ENCODE data around the gene RPS2.
"Not testable (repeated sequence)": the region's sequence is repeated elsewhere in the genome, so short reads cannot be mapped to it uniquely, and the experiment has no call there.

RPS2 gene

DNA sequence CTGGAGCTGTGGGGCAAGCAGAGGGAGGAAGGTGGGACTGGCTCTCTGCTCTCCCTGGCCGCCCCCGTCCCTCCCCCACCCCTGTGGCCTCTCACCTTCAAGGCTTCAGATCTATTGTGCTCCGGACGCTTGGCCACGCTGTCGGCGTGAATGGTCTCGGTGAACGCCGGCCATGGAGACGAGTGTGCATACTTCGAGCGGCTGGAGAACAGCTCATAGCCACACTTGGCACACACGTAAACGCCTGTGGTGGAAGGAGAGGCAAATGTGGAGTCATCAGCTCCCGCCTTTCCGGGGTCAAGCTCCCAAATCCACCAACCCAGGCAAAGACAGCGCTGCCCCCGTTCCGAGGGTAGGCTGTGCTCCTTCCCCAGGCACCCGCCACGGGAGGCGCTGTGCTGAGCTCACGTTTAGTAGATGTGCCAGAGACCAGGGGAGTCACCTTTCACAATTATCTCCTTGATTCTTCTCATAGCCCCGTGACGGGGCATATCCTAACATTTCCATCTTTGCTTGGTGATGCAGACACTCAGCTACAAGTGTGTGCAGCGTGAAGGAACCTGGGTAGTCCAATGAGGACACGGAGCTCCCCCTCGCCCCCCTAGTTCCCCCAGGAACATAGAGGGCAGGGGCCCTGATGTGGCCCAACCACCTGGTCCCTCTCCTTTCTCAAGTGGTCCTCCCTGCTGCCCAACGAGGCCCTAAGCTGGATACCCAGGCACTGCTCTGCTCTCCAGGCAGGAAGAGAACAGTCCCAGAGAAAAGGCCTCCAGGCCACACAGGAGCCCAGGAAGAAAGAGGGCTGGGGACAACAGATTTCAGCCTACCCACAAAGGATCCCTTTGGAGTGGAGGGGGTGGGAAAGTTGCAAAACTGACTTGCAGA, 23.2 kb downstream of the RPS2 start:
- no peak overlapping the region for H3K4me3 ChIP-seq (ENCODE audit: low read length)
- no peak for DNase-seq (ENCODE audit: low read depth)
- TF ChIP-seq, protein P1, sequence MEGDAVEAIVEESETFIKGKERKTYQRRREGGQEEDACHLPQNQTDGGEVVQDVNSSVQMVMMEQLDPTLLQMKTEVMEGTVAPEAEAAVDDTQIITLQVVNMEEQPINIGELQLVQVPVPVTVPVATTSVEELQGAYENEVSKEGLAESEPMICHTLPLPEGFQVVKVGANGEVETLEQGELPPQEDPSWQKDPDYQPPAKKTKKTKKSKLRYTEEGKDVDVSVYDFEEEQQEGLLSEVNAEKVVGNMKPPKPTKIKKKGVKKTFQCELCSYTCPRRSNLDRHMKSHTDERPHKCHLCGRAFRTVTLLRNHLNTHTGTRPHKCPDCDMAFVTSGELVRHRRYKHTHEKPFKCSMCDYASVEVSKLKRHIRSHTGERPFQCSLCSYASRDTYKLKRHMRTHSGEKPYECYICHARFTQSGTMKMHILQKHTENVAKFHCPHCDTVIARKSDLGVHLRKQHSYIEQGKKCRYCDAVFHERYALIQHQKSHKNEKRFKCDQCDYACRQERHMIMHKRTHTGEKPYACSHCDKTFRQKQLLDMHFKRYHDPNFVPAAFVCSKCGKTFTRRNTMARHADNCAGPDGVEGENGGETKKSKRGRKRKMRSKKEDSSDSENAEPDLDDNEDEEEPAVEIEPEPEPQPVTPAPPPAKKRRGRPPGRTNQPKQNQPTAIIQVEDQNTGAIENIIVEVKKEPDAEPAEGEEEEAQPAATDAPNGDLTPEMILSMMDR (conservative IDR thresholded peaks at IDR 0.05; ENCODE audit: low read depth, low read length): no peak

DNA sequence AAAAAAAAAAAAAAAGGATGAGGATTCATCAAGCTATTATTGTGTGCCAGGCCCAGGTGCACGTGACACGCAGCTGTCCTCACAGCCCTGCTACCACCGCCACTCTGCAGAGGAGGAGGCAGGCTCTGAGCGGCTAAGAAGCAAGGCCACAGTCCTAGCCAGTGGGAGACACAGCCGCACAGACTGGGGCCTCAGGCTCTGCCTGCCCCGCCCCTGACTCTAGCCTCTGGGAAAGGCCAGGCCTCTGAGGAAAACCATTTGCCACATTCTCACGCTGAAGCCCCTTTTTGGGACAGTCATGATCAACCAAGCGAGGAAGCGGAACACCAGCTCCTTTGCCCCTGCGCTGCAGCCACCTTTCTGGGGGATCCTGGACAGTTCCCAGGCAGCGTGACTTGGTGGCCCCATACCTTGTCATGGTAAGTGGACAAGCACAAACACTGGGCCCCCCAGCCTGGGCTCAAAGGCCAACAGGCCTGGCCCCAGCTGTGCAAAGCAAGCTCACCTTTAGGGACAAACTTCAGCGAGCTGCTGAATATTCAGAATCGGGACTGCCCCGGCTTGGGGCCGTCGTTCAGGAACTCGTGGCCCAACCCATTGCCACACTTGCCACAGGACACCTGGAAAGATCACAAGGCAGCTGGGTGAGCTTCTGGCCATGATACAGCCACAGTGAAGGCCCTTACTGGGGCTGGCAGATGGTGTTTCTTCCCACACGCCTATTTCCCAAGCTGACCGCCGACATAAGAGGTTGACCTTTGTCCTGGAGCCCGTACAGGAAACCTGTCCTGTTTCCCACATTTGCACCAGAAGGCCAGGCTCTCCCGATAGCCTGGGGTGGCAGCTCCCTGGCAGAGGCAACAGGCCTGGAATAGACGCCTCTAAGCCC, 24.1 kb downstream of the RPS2 start:
- TF ChIP-seq, protein P1 (conservative IDR thresholded peaks at IDR 0.05; ENCODE audit: low read depth, low read length): no peak
- no peak overlapping the region for H3K4me3 ChIP-seq (ENCODE audit: low read length)
- DNase-seq (ENCODE audit: low read depth): no peak

DNA sequence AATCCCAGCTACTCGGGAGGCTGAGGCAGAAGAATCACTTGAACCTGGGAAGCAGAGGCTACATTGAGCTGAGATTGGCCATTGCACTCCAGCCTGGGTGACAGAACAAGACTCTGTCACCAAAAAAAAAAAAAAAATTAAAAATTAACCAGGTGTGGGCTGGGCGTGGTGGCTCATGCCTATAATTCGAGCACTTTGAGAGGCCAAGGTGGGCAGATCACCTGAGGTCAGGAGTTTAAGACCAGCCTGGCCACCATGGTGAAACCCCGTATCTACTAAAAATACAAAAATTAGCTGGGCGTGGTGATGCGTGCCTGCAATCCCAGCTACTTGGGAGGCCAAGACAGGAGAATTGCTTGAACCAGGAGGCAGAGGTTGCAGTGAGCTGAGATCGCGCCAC, 24.8 kb downstream of the RPS2 start:
- DNase-seq (ENCODE audit: low read depth): not testable (repeated sequence)

DNA sequence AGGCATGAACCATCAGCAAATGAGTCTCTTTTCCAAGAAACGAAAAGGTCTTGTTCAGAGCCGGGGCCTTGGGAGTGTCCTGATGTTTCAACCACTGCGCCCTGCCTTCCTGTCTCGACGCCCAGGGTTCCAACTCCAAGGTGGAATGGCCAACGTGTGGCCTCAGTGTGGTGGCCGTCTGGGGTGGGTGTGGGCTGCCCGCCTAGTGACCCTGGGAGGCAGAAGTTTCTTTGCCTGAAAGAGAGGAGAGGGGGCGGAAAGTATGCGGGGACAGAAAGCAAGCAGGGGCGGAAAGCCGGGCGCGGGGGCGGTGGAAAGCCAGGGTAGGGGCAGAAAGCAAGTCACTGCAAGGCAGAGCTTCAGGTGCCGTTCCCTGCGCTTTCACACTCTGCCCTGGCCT, 25.7 kb downstream of the RPS2 start:
- H3K4me3 ChIP-seq (ENCODE audit: low read length): no peak overlapping the region
- no peak for DNase-seq (ENCODE audit: low read depth)
- TF ChIP-seq, protein P1 (conservative IDR thresholded peaks at IDR 0.05; ENCODE audit: low read depth, low read length): no peak

More for the DNA sequence above, 24.8 kb downstream of the RPS2 start:
- H3K4me3 ChIP-seq (ENCODE audit: low read length): not testable (repeated sequence)

DNA sequence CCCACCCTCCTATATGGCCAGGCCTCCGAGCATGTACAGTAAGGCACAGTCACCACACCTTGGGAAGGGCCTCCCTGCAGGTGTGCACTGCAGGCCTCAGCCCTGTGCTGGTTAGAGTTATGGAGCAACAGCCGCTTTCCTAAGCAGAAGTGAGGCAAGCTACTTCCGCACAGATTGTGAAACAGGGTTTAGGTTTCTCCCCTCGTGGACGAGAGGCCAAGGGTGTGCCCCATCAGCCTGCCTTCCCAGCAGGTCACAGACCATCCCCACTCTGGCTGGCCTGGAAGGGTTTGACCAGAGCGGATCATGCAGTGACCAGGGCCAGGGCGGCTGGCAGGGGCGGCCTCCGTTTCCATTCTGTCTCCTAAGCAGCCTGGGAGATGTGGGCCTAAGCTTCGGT, 26.3 kb downstream of the RPS2 start:
- no peak for DNase-seq (ENCODE audit: low read depth)
- no peak overlapping the region for H3K4me3 ChIP-seq (ENCODE audit: low read length)
- TF ChIP-seq, protein P1 (conservative IDR thresholded peaks at IDR 0.05; ENCODE audit: low read depth, low read length): no peak

DNA sequence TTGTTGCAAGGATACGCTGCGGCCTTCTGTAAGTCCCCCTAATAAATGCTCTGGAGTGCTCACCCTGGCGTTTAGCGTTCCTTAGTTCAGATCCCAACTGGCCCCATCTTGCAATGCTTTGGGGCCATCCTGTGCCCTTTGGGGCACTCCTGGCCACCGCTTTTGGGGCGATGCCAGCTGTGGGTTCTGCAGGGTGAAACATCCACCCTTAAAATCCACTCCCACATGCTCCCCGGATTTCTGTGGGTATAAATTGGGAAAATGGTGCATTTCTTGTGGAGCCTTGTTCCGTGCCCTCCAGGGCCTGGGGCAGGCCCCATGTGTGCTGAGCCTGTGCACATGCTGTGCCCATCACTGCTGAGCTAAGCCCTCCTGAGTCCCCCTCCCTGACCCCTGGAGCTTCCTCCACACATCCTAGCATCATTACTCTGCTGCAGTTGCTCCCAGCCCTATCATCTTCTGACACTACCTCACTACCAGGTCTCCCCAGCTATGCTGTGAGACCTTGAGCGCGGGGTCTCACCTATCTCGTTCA, 27.6 kb downstream of the RPS2 start:
- no peak for DNase-seq (ENCODE audit: low read depth)
- no peak overlapping the region for H3K4me3 ChIP-seq (ENCODE audit: low read length)
- TF ChIP-seq, protein P1 (conservative IDR thresholded peaks at IDR 0.05; ENCODE audit: low read depth, low read length): no peak

DNA sequence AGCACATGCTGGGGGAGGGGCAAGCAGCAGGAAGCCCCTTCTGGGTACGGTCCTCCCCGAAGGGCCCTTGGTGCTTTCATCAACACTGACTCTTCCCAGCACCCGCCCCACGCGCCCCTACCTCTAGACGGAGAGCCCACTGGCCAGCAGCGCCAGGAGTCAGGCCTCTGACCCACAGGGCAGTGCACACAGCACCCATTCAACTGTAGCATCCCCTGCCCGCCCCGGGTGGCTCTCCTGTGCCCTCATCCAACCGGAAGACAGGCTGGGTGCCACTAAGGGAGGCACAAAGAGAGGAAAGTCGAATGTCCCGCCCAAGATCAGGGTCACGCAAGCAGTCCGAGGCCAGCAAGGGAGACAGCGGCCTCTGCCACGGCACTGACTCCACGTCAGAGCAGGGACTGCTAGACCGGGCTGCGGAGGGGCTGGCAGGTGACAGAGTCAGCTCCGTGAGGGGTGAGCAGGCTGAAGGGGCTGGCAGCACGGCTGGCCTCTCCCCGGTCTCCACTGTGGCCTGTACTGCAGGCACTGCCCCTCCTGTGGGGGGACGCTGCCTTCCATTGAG, 31.4 kb downstream of the RPS2 start:
- H3K4me3 ChIP-seq (ENCODE audit: low read length): no peak overlapping the region
- TF ChIP-seq, protein P1 (conservative IDR thresholded peaks at IDR 0.05; ENCODE audit: low read depth, low read length): no peak
- DNase-seq (ENCODE audit: low read depth): no peak

Measured in retinal pigment epithelial cell (primary cell).